Osteocyte (in vitro differentiated cells): ENCODE results near the gene EML1. TPM values are rescaled to one million over a fixed set of nuclear protein-coding genes. Genes with fewer than 3 reads are reported as not detected.
"Not testable (repeated sequence)": the region's sequence is repeated elsewhere in the genome, so short reads cannot be mapped to it uniquely, and the experiment has no call there.

ENCODE experiments used
- DNase-seq: peaks from one replicate; pipeline ENCODE4 v3.0.0; 2021; ENCODE audit warnings: mixed read lengths; ENCODE audit not compliant: unreplicated experiment; ENCODE audit errors: extremely low spot score
- H3K27ac Mint-ChIP-seq: one replicate; pipeline ENCODE4 v1.8.0; 2021; ENCODE audit warnings: mild to moderate bottlenecking, mixed read lengths; ENCODE audit not compliant: unreplicated experiment
- H3K27me3 Mint-ChIP-seq: one replicate; pipeline ENCODE4 v1.8.0; 2021; ENCODE audit warnings: mixed read lengths; ENCODE audit not compliant: unreplicated experiment
- H3K36me3 Mint-ChIP-seq: one replicate; pipeline ENCODE4 v1.8.0; 2021; ENCODE audit warnings: mixed read lengths; ENCODE audit not compliant: unreplicated experiment
- H3K4me1 Mint-ChIP-seq: one replicate; pipeline ENCODE4 v1.8.0; 2021; ENCODE audit warnings: mixed read lengths; ENCODE audit not compliant: unreplicated experiment
- H3K4me3 Mint-ChIP-seq: one replicate; pipeline ENCODE4 v1.8.0; 2021; ENCODE audit warnings: mild to moderate bottlenecking, moderate library complexity, mixed read lengths; ENCODE audit not compliant: unreplicated experiment
- H3K9me3 Mint-ChIP-seq: one replicate; pipeline ENCODE4 v1.8.0; 2021; ENCODE audit warnings: mixed read lengths; ENCODE audit not compliant: unreplicated experiment
- CTCF ChIP-seq: fragments of 200-600 bp; sonication (generic); IDR thresholded peaks from 2 replicates; pipeline ENCODE4 v1.5.0; 2021; ENCODE audit warnings: antibody characterized with exemption, mild to moderate bottlenecking, moderate library complexity
- total RNA-seq: library from RNA; stranded (reverse); gene quantifications from 2 replicates; pipeline ENCODE4 v1.2.1, GENCODE V29; 2021

Gene EML1
- total RNA-seq, 1 donor from 2014 or later: 34.8 TPM

GRCh38 chr14:99946652-99947489 lies 153.7 kb downstream of the EML1 start:
- Mint-ChIP-seq H3K36me3 (peaks cover 11% of the 10 kb centered on the region), H3K9me3 (no peaks in the 10 kb centered on the region), H3K27ac (no peak overlapping the region), H3K4me1 (peaks cover 2% of the 10 kb centered on the region), H3K27me3 (no peaks in the 10 kb centered on the region), H3K4me3 (no peak overlapping the region)
- peak; percentile 90 for TF ChIP-seq CTCF
- DNase-seq: no peak

GRCh38 chr14:99947695-99948094 lies 154.5 kb downstream of the EML1 start:
- Mint-ChIP-seq H3K4me1 (peaks cover 2% of the 10 kb centered on the region), H3K36me3 (peaks cover 4% of the 10 kb centered on the region), H3K27me3 (no peaks in the 10 kb centered on the region), H3K4me3 (no peak overlapping the region), H3K9me3 (no peaks in the 10 kb centered on the region), H3K27ac (no peak overlapping the region)
- no peak for TF ChIP-seq CTCF
- DNase-seq: no peak

- H3K4me1 Mint-ChIP-seq, H3K36me3 Mint-ChIP-seq, H3K9me3 Mint-ChIP-seq, H3K4me3 Mint-ChIP-seq, H3K27ac Mint-ChIP-seq, H3K27me3 Mint-ChIP-seq, DNase-seq: not testable (repeated sequence)
Observed at GRCh38 chr14:99949011-99949732, 156.0 kb downstream of the EML1 start.

GRCh38 chr14:99950181-99950580 lies 157.0 kb downstream of the EML1 start:
- Mint-ChIP-seq H3K36me3 (no peaks in the 10 kb centered on the region), H3K27me3 (no peaks in the 10 kb centered on the region), H3K9me3 (no peaks in the 10 kb centered on the region), H3K4me1 (peaks cover 2% of the 10 kb centered on the region), H3K4me3 (no peak overlapping the region), H3K27ac (no peak overlapping the region)
- DNase-seq: no peak
- no peak for TF ChIP-seq CTCF

- TF ChIP-seq CTCF: no peak
- Mint-ChIP-seq H3K4me1 (peaks cover 2% of the 10 kb centered on the region), H3K27me3 (no peaks in the 10 kb centered on the region), H3K9me3 (no peaks in the 10 kb centered on the region), H3K36me3 (no peaks in the 10 kb centered on the region), H3K4me3 (no peak overlapping the region), H3K27ac (no peak overlapping the region)
- no peak for DNase-seq
Observed at GRCh38 chr14:99951085-99951484, 157.9 kb downstream of the EML1 start.
